BLaER1 treated with 17β-estradiol and CSF1 and Interleukin-3, amounts not matched to agents 10 nM and 100 nM (cell line): ENCODE measurements around the gene CHL1.
"Not testable (repeated sequence)": the region's sequence is repeated elsewhere in the genome, so short reads cannot be mapped to it uniquely, and the experiment has no call there.

Experiments used
- H3K27ac ChIP-seq, 11 experiments: shearing (Covaris generic); formaldehyde crosslinking; 2 replicates each; pipeline ENCODE4 v1.8.1; 2022
- H3K27me3 ChIP-seq, 11 experiments: shearing (Covaris generic); formaldehyde crosslinking; 2 replicates each; pipeline ENCODE4 v1.8.1; 2022
- H3K36me3 ChIP-seq, 11 experiments: shearing (Covaris generic); formaldehyde crosslinking; 2 replicates each; pipeline ENCODE4 v1.8.1; 2022
- H3K4me1 ChIP-seq, 10 experiments: shearing (Covaris generic); formaldehyde crosslinking; 2 replicates each; pipeline ENCODE4 v1.8.1; 2022
- H3K4me2 ChIP-seq, 11 experiments: shearing (Covaris generic); formaldehyde crosslinking; 2 replicates each; pipeline ENCODE4 v1.8.1; 2022
- H3K4me3 ChIP-seq, 10 experiments: shearing (Covaris generic); formaldehyde crosslinking; 2 replicates each; pipeline ENCODE4 v1.8.1; 2022
- H3K9ac ChIP-seq, 11 experiments: shearing (Covaris generic); formaldehyde crosslinking; 2 replicates each; pipeline ENCODE4 v1.8.1; 2022
- H3K9me3 ChIP-seq, 11 experiments: shearing (Covaris generic); formaldehyde crosslinking; replicated peaks in 1 of 11; 2 replicates each; pipeline ENCODE4 v1.8.1; 2022
- H4K20me1 ChIP-seq, 11 experiments: shearing (Covaris generic); formaldehyde crosslinking; 2 replicates each; pipeline ENCODE4 v1.8.1; 2022
- Cebpa-rat ChIP-seq, 11 experiments: shearing (Covaris generic); IDR thresholded peaks; 2 replicates each; pipeline ENCODE4 v1.8.1; 2022

The CHL1 gene

GRCh38 chr3:352599-352998 is 156.0 kb downstream of the CHL1 start:
- Histone ChIP-seq H4K20me1 (no peaks in the 10 kb centered on the region), H3K27me3 (no peaks in the 10 kb centered on the region), H3K9ac (no peak overlapping the region), H3K4me2 (peak overlapping the region in 7 of 11 experiments; percentile 2 to 57 (median 8); a peak in 3 of 22 replicates), H3K4me1 (peaks cover 0 to 7% (median 4%) of the 10 kb centered on the region in 10 experiments; a peak in 8 of 20 replicates), H3K9me3 (no peaks in the 10 kb centered on the region), H3K27ac (no peak overlapping the region), H3K36me3 (no peaks in the 10 kb centered on the region), H3K4me3 (no peak overlapping the region)
- TF ChIP-seq Cebpa-rat (IDR thresholded peaks at IDR 0.05): no peak

- H4K20me1 ChIP-seq: no peaks in the 10 kb centered on the region
- no peaks in the 10 kb centered on the region for H3K9me3 ChIP-seq
- H3K36me3 ChIP-seq: no peaks in the 10 kb centered on the region
- no peak overlapping the region for H3K4me3 ChIP-seq
- H3K27me3 ChIP-seq: no peaks in the 10 kb centered on the region
- no peak overlapping the region for H3K4me2 ChIP-seq
- no peak overlapping the region for H3K9ac ChIP-seq
- TF ChIP-seq Cebpa-rat (IDR thresholded peaks at IDR 0.05): no peak
- H3K27ac ChIP-seq: no peak overlapping the region
- H3K4me1 ChIP-seq: peaks cover 0 to 7% (median 4%) of the 10 kb centered on the region in 10 experiments; a peak in 8 of 20 replicates
Measured at GRCh38 chr3:353191-353739, 156.7 kb downstream of the CHL1 start.

GRCh38 chr3:354432-354831 is 157.9 kb downstream of the CHL1 start:
- Histone ChIP-seq H3K9me3 (no peaks in the 10 kb centered on the region), H4K20me1 (no peaks in the 10 kb centered on the region), H3K4me3 (no peak overlapping the region), H3K27ac (no peak overlapping the region), H3K9ac (no peak overlapping the region), H3K27me3 (no peaks in the 10 kb centered on the region), H3K4me1 (peaks cover 3 to 10% (median 7%) of the 10 kb centered on the region in 10 experiments; a peak in 16 of 20 replicates), H3K36me3 (no peaks in the 10 kb centered on the region), H3K4me2 (no peak overlapping the region)
- TF ChIP-seq Cebpa-rat (IDR thresholded peaks at IDR 0.05): no peak

GRCh38 chr3:355622-356021 is 159.1 kb downstream of the CHL1 start:
- Histone ChIP-seq H3K27me3 (no peaks in the 10 kb centered on the region), H3K4me2 (no peak overlapping the region), H3K9ac (no peak overlapping the region), H3K36me3 (no peaks in the 10 kb centered on the region), H3K9me3 (no peaks in the 10 kb centered on the region), H3K27ac (no peak overlapping the region), H3K4me3 (no peak overlapping the region), H4K20me1 (no peaks in the 10 kb centered on the region), H3K4me1 (peaks cover 4 to 17% (median 11%) of the 10 kb centered on the region in 10 experiments; a peak in 16 of 20 replicates)
- TF ChIP-seq Cebpa-rat (IDR thresholded peaks at IDR 0.05): no peak

- no peaks in the 10 kb centered on the region for H3K27me3 ChIP-seq
- H3K9me3 ChIP-seq: no peaks in the 10 kb centered on the region
- no peak overlapping the region for H3K27ac ChIP-seq
- TF ChIP-seq Cebpa-rat (IDR thresholded peaks at IDR 0.05): no peak
- no peaks in the 10 kb centered on the region for H4K20me1 ChIP-seq
- no peak overlapping the region for H3K4me3 ChIP-seq
- no peak overlapping the region for H3K9ac ChIP-seq
- H3K4me2 ChIP-seq: no peak overlapping the region
- H3K4me1 ChIP-seq: peaks cover 4 to 17% (median 11%) of the 10 kb centered on the region in 10 experiments; a peak in 16 of 20 replicates
- no peaks in the 10 kb centered on the region for H3K36me3 ChIP-seq
Measured at GRCh38 chr3:356952-357351, 160.4 kb downstream of the CHL1 start.

GRCh38 chr3:359672-360071 is 163.1 kb downstream of the CHL1 start:
- no peaks in the 10 kb centered on the region for H3K36me3 ChIP-seq
- no peaks in the 10 kb centered on the region for H3K27me3 ChIP-seq
- peaks cover 0 to 12% (median 7%) of the 10 kb centered on the region in 10 experiments; a peak in 12 of 20 replicates for H3K4me1 ChIP-seq
- no peak overlapping the region for H3K27ac ChIP-seq
- TF ChIP-seq Cebpa-rat (IDR thresholded peaks at IDR 0.05): no peak
- H3K9me3 ChIP-seq: no peaks in the 10 kb centered on the region
- no peak overlapping the region for H3K4me3 ChIP-seq
- no peak overlapping the region for H3K9ac ChIP-seq
- no peaks in the 10 kb centered on the region for H4K20me1 ChIP-seq
- H3K4me2 ChIP-seq: peak overlapping the region in 6 of 11 experiments; percentile 2 to 55 (median 24); a peak in 11 of 22 replicates

GRCh38 chr3:362681-363338 is 166.2 kb downstream of the CHL1 start:
- TF ChIP-seq Cebpa-rat (IDR thresholded peaks at IDR 0.05): no peak
- Histone ChIP-seq H3K4me1 (peaks cover 0 to 12% (median 7%) of the 10 kb centered on the region in 10 experiments; a peak in 12 of 20 replicates), H3K9me3 (peaks cover 0 to 4% (median 0%) of the 10 kb centered on the region in 11 experiments; a peak in 4 of 22 replicates), H3K27me3 (no peaks in the 10 kb centered on the region), H3K36me3 (no peaks in the 10 kb centered on the region), H3K4me2 (no peak overlapping the region), H3K27ac (no peak overlapping the region), H3K9ac (no peak overlapping the region), H3K4me3 (no peak overlapping the region), H4K20me1 (no peaks in the 10 kb centered on the region)

- Histone ChIP-seq H3K36me3 (no peaks in the 10 kb centered on the region), H3K4me2 (no peak overlapping the region), H4K20me1 (no peaks in the 10 kb centered on the region), H3K27ac (no peak overlapping the region), H3K4me3 (no peak overlapping the region), H3K27me3 (no peaks in the 10 kb centered on the region), H3K4me1 (peaks cover 0 to 10% (median 6%) of the 10 kb centered on the region in 10 experiments; a peak in 12 of 20 replicates), H3K9ac (no peak overlapping the region), H3K9me3 (peaks cover 0 to 16% (median 9%) of the 10 kb centered on the region in 11 experiments; a peak in 13 of 22 replicates)
- TF ChIP-seq Cebpa-rat (IDR thresholded peaks at IDR 0.05): no peak
Measured at GRCh38 chr3:364287-364686, 167.7 kb downstream of the CHL1 start.

GRCh38 chr3:365268-365667 is 168.7 kb downstream of the CHL1 start:
- no peak for TF ChIP-seq Cebpa-rat (IDR thresholded peaks at IDR 0.05)
- Histone ChIP-seq H3K27me3 (no peaks in the 10 kb centered on the region), H3K27ac (no peak overlapping the region)

GRCh38 chr3:366253-366652 is 169.7 kb downstream of the CHL1 start:
- not testable (repeated sequence) for H4K20me1 ChIP-seq, H3K36me3 ChIP-seq, H3K27ac ChIP-seq, H3K9ac ChIP-seq, H3K4me3 ChIP-seq, H3K4me2 ChIP-seq, H3K27me3 ChIP-seq, H3K4me1 ChIP-seq
- H3K9me3 ChIP-seq: peaks cover 0 to 19% (median 9%) of the 10 kb centered on the region in 11 experiments; a peak in 13 of 22 replicates

More at GRCh38 chr3:365268-365667, 168.7 kb downstream of the CHL1 start:
- Histone ChIP-seq H4K20me1 (no peaks in the 10 kb centered on the region), H3K4me1 (no peaks in the 10 kb centered on the region; a peak in 3 of 20 replicates), H3K4me2 (no peak overlapping the region), H3K9me3 (peaks cover 0 to 19% (median 9%) of the 10 kb centered on the region in 11 experiments; a peak in 13 of 22 replicates), H3K4me3 (no peak overlapping the region), H3K36me3 (no peaks in the 10 kb centered on the region), H3K9ac (no peak overlapping the region)
